ENCODE data around the gene PIK3AP1. TPM values are rescaled to one million over a fixed set of nuclear protein-coding genes. Genes with fewer than 3 reads are reported as not detected.
"Not testable (repeated sequence)": the region's sequence is repeated elsewhere in the genome, so short reads cannot be mapped to it uniquely, and the experiment has no call there.

The PIK3AP1 gene
- total RNA-seq, 1 donor from 2014 or later, result 5.9 TPM

- H3K4me1 ChIP-seq, result peaks cover 0 to 31% of the 10 kb centered on the region in 2 donors
- TF ChIP-seq, protein P1, sequence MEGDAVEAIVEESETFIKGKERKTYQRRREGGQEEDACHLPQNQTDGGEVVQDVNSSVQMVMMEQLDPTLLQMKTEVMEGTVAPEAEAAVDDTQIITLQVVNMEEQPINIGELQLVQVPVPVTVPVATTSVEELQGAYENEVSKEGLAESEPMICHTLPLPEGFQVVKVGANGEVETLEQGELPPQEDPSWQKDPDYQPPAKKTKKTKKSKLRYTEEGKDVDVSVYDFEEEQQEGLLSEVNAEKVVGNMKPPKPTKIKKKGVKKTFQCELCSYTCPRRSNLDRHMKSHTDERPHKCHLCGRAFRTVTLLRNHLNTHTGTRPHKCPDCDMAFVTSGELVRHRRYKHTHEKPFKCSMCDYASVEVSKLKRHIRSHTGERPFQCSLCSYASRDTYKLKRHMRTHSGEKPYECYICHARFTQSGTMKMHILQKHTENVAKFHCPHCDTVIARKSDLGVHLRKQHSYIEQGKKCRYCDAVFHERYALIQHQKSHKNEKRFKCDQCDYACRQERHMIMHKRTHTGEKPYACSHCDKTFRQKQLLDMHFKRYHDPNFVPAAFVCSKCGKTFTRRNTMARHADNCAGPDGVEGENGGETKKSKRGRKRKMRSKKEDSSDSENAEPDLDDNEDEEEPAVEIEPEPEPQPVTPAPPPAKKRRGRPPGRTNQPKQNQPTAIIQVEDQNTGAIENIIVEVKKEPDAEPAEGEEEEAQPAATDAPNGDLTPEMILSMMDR (IDR thresholded peaks at IDR 0.05), result no peak
- no peak for DNase-seq (ENCODE audit: low spot score in 2 of 2)
- no peak overlapping the region for H3K4me3 ChIP-seq
- intact Hi-C loops (cut with DNase I), result no loop called here
- H3K9me3 ChIP-seq, result no peaks in the 10 kb centered on the region
- H3K27ac ChIP-seq, result no peak overlapping the region
- H3K36me3 ChIP-seq, result peaks cover 5 to 12% of the 10 kb centered on the region in 2 donors
- no peaks in the 10 kb centered on the region for H3K27me3 ChIP-seq
Observed at GRCh38 chr10:96579133-96579532, 141.2 kb downstream of the PIK3AP1 start.

DNA sequence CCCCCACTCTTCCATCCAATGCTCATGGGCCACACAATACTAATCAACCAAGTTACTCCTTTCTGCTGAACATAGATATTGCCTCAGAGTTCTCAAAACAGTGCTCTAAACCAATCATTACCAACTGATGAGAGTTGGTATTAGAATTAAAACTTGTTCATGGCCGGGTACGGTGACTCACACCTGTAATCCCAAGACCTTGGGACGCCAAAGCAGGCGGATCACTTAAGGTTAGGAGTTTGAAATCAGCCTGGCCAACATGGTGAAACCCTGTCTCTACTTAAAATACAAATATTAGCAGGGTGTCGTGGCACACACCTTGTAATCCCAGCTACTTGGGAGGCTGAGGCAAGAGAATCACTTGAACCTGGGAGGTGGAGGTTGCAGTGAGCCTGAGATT, 141.7 kb downstream of the PIK3AP1 start:
- Histone ChIP-seq H3K27ac (no peak overlapping the region), H3K4me1 (peaks cover 0 to 28% of the 10 kb centered on the region in 2 donors)

DNA sequence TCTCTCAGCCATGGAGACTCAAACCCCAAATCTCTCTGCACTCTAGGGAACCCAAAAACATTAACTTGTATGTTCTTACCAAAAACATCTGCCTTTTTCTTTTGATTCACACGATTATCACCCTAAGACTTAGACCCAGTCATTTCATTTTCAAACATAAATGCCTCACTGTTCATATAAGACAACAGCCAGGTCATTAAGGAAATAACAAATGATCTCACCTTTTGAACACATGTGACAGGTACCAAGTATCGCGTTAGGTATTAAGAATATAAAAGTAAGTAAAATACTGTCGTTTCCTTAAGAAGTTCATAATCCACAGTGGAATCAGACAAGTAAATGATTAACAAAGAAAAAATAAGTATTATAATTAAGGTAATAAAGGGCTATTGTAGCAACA, 142.3 kb downstream of the PIK3AP1 start:
- TF ChIP-seq, protein P1 (IDR thresholded peaks at IDR 0.05), result no peak
- Histone ChIP-seq H3K36me3 (peaks cover 5 to 12% of the 10 kb centered on the region in 2 donors), H3K4me3 (no peak overlapping the region), H3K4me1 (peaks cover 0 to 24% of the 10 kb centered on the region in 2 donors), H3K27me3 (no peaks in the 10 kb centered on the region), H3K9me3 (no peaks in the 10 kb centered on the region), H3K27ac (no peak overlapping the region)
- DNase-seq (ENCODE audit: low spot score in 2 of 2), result no peak
- intact Hi-C loops (cut with DNase I), result no loop called here

More for the DNA sequence above, 141.7 kb downstream of the PIK3AP1 start:
- H3K4me3 ChIP-seq, result no peak overlapping the region
- H3K9me3 ChIP-seq, result no peaks in the 10 kb centered on the region
- TF ChIP-seq, protein P1 (IDR thresholded peaks at IDR 0.05), result no peak
- H3K27me3 ChIP-seq, result no peaks in the 10 kb centered on the region
- DNase-seq (ENCODE audit: low spot score in 2 of 2), result no peak
- intact Hi-C loops (cut with DNase I), result no loop called here
- peaks cover 5 to 12% of the 10 kb centered on the region in 2 donors for H3K36me3 ChIP-seq

DNA sequence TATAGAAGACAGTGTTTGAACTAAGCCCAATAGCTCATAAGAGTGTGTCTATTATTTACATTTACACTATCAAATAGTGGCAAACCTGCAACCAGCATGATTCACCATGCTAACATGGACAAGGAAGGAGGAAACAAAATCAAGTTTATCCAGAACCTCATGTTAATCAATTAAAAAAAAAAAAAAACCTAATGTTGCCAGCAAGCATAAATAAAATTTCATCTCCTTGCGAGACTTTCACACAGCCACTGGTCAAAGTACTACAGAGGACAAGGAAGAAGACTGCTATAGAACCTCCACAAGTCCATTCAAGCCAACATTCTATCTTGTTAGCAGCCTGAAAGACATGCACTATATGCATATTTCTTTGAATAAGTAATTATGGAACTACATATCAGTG, 143.2 kb downstream of the PIK3AP1 start:
- no peak overlapping the region for H3K4me3 ChIP-seq
- no peak for DNase-seq (ENCODE audit: low spot score in 2 of 2)
- intact Hi-C loops (cut with DNase I), result no loop called here
- peaks cover 0 to 19% of the 10 kb centered on the region in 2 donors for H3K4me1 ChIP-seq
- H3K36me3 ChIP-seq, result peaks cover 5 to 12% of the 10 kb centered on the region in 2 donors
- H3K27me3 ChIP-seq, result no peaks in the 10 kb centered on the region
- TF ChIP-seq, protein P1 (IDR thresholded peaks at IDR 0.05), result no peak
- H3K9me3 ChIP-seq, result no peaks in the 10 kb centered on the region
- no peak overlapping the region for H3K27ac ChIP-seq

- no peaks in the 10 kb centered on the region for H3K27me3 ChIP-seq
- H3K4me3 ChIP-seq, result no peak overlapping the region
- intact Hi-C loops (cut with DNase I), result no loop called here
- no peak for DNase-seq (ENCODE audit: low spot score in 2 of 2)
- H3K27ac ChIP-seq, result no peak overlapping the region
- peaks cover 5 to 12% of the 10 kb centered on the region in 2 donors for H3K36me3 ChIP-seq
- H3K4me1 ChIP-seq, result peaks cover 0 to 13% of the 10 kb centered on the region in 2 donors
- TF ChIP-seq, protein P1 (IDR thresholded peaks at IDR 0.05), result no peak
- no peaks in the 10 kb centered on the region for H3K9me3 ChIP-seq
Observed at GRCh38 chr10:96576277-96576980, 143.9 kb downstream of the PIK3AP1 start.

DNA sequence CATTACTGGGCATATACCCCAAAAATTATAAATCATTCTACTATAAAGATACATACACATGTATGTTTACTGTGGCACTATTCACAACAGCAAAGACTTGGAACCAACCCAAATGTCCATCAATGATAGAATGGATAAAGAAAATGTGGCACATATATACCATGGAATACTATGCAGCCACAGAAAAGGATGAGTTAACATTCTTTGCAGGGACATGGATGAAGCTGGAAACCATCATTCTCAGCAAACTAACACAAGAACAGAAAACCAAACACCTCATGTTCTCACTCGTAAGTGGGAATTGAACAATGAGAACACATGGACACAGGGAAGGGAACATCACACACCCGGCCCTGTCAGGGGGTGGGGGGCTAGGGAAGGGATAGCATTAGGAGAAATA, 145.8 kb downstream of the PIK3AP1 start:
- H3K27ac ChIP-seq; intact Hi-C loops (cut with DNase I); DNase-seq (ENCODE audit: low spot score in 2 of 2); H3K4me3 ChIP-seq; H3K27me3 ChIP-seq; H3K9me3 ChIP-seq: not testable (repeated sequence)
- H3K4me1 ChIP-seq, result peaks cover 0 to 14% of the 10 kb centered on the region in 2 donors
- peaks cover 5 to 12% of the 10 kb centered on the region in 2 donors for H3K36me3 ChIP-seq
